Mesenchymal stem cell (in vitro differentiated cells and primary cell): ENCODE results near the gene CCDC28A.
A peak's percentile ranks its signal among the peaks of the same experiment; 100 is the strongest.

Experiments
- DNase-seq: peaks from one replicate; pipeline ENCODE4 v3.0.0-alpha.2; 2013
- H2AFZ ChIP-seq: one replicate; pipeline ENCODE4 v1.6.1; 2013; ENCODE audit warnings: low read depth, mild to moderate bottlenecking, control low read depth, inconsistent platforms, low read length, moderate library complexity
- H2AK5ac ChIP-seq: 2 replicates; pipeline ENCODE4 v1.6.1; 2013; ENCODE audit warnings: low read length, moderate library complexity, mild to moderate bottlenecking, inconsistent platforms; ENCODE audit not compliant: severe bottlenecking
- H2BK120ac ChIP-seq: one replicate; pipeline ENCODE4 v1.6.1; 2013; ENCODE audit warnings: low read depth, mild to moderate bottlenecking, inconsistent platforms, low read length, moderate library complexity
- H2BK12ac ChIP-seq, 2 experiments: one replicate each; pipeline ENCODE4 v1.6.1; 2013; ENCODE audit warnings: inconsistent platforms in 2 of 2, low read length in 2 of 2, mild to moderate bottlenecking in 2 of 2, moderate library complexity in 2 of 2, control low read depth in 1 of 2
- H2BK15ac ChIP-seq: one replicate; pipeline ENCODE4 v1.6.1; 2013; ENCODE audit warnings: mild to moderate bottlenecking, low read depth, inconsistent platforms; ENCODE audit not compliant: poor library complexity, severe bottlenecking
- H2BK5ac ChIP-seq: 2 replicates; pipeline ENCODE4 v1.6.1; 2013; ENCODE audit warnings: low read depth, mild to moderate bottlenecking, low read length, control low read depth, inconsistent platforms; ENCODE audit not compliant: poor library complexity, severe bottlenecking
- H3K14ac ChIP-seq, 2 experiments: one replicate each; pipeline ENCODE4 v1.6.1; 2013; ENCODE audit warnings: inconsistent platforms in 2 of 2, low read length in 2 of 2, control low read depth in 1 of 2, mild to moderate bottlenecking in 1 of 2, moderate library complexity in 1 of 2
- H3K18ac ChIP-seq, 2 experiments: one replicate each; pipeline ENCODE4 v1.6.1; 2013; ENCODE audit warnings: inconsistent platforms in 2 of 2, low read length in 2 of 2, control low read depth in 1 of 2, low read depth in 1 of 2, mild to moderate bottlenecking in 1 of 2
- H3K23ac ChIP-seq, 2 experiments: one replicate each; pipeline ENCODE4 v1.6.1; 2013; ENCODE audit warnings: inconsistent platforms in 2 of 2, low read length in 2 of 2, mild to moderate bottlenecking in 2 of 2, moderate library complexity in 2 of 2, control low read depth in 1 of 2
- H3K27ac ChIP-seq: 2 replicates; pipeline ENCODE4 v1.5.1; 2013; ENCODE audit warnings: mild to moderate bottlenecking, moderate library complexity, low read length, control low read depth, inconsistent platforms; ENCODE audit not compliant: poor library complexity, severe bottlenecking
- H3K27me3 ChIP-seq, 2 experiments: 2 replicates each; pipeline versions ENCODE4 v1.6.1 to v1.7.0; 2013; ENCODE audit warnings: low read length in 2 of 2, mild to moderate bottlenecking in 2 of 2, moderate library complexity in 2 of 2, control low read depth in 1 of 2, inconsistent platforms in 1 of 2; ENCODE audit not compliant: control insufficient read depth in 1 of 2, insufficient read depth in 1 of 2
- H3K36me3 ChIP-seq, 2 experiments: 2 replicates each; pipeline versions ENCODE4 v1.6.1 to v1.7.0; 2013; ENCODE audit warnings: low read length in 2 of 2, control low read depth in 1 of 2, inconsistent platforms in 1 of 2, low read depth in 1 of 2, mild to moderate bottlenecking in 1 of 2; ENCODE audit not compliant: insufficient read depth in 2 of 2, control insufficient read depth in 1 of 2
- H3K4ac ChIP-seq, 2 experiments: one replicate each; pipeline ENCODE4 v1.6.1; 2013; ENCODE audit warnings: inconsistent platforms in 2 of 2, low read length in 2 of 2, mild to moderate bottlenecking in 2 of 2, moderate library complexity in 2 of 2, control low read depth in 1 of 2, low read depth in 1 of 2
- H3K4me1 ChIP-seq: 2 replicates; pipeline ENCODE4 v1.6.1; 2013; ENCODE audit warnings: low read depth, low read length, control low read depth; ENCODE audit not compliant: control insufficient read depth, insufficient read depth
- H3K4me2 ChIP-seq: 2 replicates; pipeline ENCODE4 v1.6.1; 2013; ENCODE audit warnings: low read length, mild to moderate bottlenecking, inconsistent platforms; ENCODE audit not compliant: poor library complexity, severe bottlenecking
- H3K4me3 ChIP-seq, 2 experiments: 2 replicates each; pipeline versions ENCODE4 v1.5.1 to v1.7.0; 2013; ENCODE audit warnings: low read length in 2 of 2, mild to moderate bottlenecking in 2 of 2, control low read depth in 1 of 2, low read depth in 1 of 2; ENCODE audit not compliant: insufficient read depth in 1 of 2
- H3K79me1 ChIP-seq: replicated peaks from 2 replicates; pipeline ENCODE4 v1.6.1; 2013; ENCODE audit warnings: mild to moderate bottlenecking, control low read depth, low read length, inconsistent platforms; ENCODE audit not compliant: poor library complexity, severe bottlenecking
- H3K9ac ChIP-seq: 2 replicates; pipeline ENCODE4 v1.7.0; 2013; ENCODE audit warnings: mild to moderate bottlenecking, low read length, moderate library complexity
- H3K9me3 ChIP-seq: 2 replicates; pipeline ENCODE4 v1.7.0; 2013; ENCODE audit warnings: mild to moderate bottlenecking, low read length; ENCODE audit not compliant: control insufficient read depth
- H4K8ac ChIP-seq: one replicate; pipeline ENCODE4 v1.6.1; 2013; ENCODE audit warnings: inconsistent platforms, mild to moderate bottlenecking, low read length, moderate library complexity
- H4K91ac ChIP-seq: one replicate; pipeline ENCODE4 v1.6.1; 2013; ENCODE audit warnings: mild to moderate bottlenecking, low read length, inconsistent platforms
- WGBS: methylation state at CpG from one replicate; pipeline ENCODE4 v1.1.7; 2013; ENCODE audit warnings: mixed read lengths; 5-methylcytosine and 5-hydroxymethylcytosine counted together

The CCDC28A gene

GRCh38 chr6:138736640-138737039 is 36.9 kb upstream of the CCDC28A start:
- H3K14ac ChIP-seq = no peak overlapping the region
- no peak for DNase-seq
- H3K9me3 ChIP-seq = no peaks in the 10 kb centered on the region
- H2BK15ac ChIP-seq = no peak overlapping the region
- H4K91ac ChIP-seq = no peak overlapping the region
- peak overlapping the region in 1 of 2 experiments; percentile 66 for H2BK12ac ChIP-seq
- no peak overlapping the region for H2BK5ac ChIP-seq
- H3K9ac ChIP-seq = no peak overlapping the region
- H3K4me2 ChIP-seq = no peak overlapping the region
- H3K27me3 ChIP-seq = no peaks in the 10 kb centered on the region
- no peaks in the 10 kb centered on the region for H3K79me1 ChIP-seq
- H2BK120ac ChIP-seq = no peak overlapping the region
- WGBS = 96% methylated on average over 4 of the region's 5 CpGs
- no peak overlapping the region for H3K27ac ChIP-seq
- H3K23ac ChIP-seq = no peak overlapping the region
- no peak overlapping the region for H2AFZ ChIP-seq
- H3K18ac ChIP-seq = no peak overlapping the region
- H3K4ac ChIP-seq = no peak overlapping the region
- no peak overlapping the region for H3K4me3 ChIP-seq
- H2AK5ac ChIP-seq = no peak overlapping the region
- no peaks in the 10 kb centered on the region for H3K36me3 ChIP-seq
- H3K4me1 ChIP-seq = no peaks in the 10 kb centered on the region
- no peak overlapping the region for H4K8ac ChIP-seq

DNA sequence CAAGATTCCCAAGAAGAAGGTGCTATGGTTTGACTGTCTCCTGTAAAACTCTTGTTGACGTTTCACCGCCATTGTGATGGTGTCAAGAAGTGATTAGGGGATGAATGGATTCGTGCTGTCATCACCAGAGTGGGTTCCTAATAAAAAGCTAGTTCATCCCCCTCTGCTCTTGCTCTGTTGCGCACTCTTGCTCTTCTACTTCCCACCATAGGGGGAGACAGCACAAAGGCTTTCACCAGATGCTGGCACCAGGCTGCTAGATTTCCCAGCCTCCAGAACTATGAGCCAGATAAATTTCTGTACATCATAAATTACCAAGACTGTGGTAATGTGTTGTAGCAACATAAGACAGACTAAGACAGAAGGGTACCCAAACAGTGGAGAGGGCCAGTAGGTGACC is 21.6 kb upstream of the CCDC28A start:
- Histone ChIP-seq H3K4me3 (no peak overlapping the region), H3K14ac (no peak overlapping the region), H4K8ac (no peak overlapping the region), H3K4me1 (no peaks in the 10 kb centered on the region), H2AFZ (no peak overlapping the region), H3K27ac (no peak overlapping the region), H3K79me1 (no peaks in the 10 kb centered on the region), H3K4ac (no peak overlapping the region), H2AK5ac (no peak overlapping the region), H2BK12ac (no peak overlapping the region), H2BK5ac (no peak overlapping the region), H3K9me3 (no peaks in the 10 kb centered on the region), H2BK120ac (no peak overlapping the region), H3K27me3 (no peaks in the 10 kb centered on the region), H3K9ac (no peak overlapping the region), H4K91ac (no peak overlapping the region), H3K23ac (no peak overlapping the region), H2BK15ac (no peak overlapping the region), H3K36me3 (no peaks in the 10 kb centered on the region), H3K4me2 (no peak overlapping the region), H3K18ac (no peak overlapping the region)
- 100% methylated on average over 1 of the region's 4 CpGs for WGBS
- no peak for DNase-seq

DNA sequence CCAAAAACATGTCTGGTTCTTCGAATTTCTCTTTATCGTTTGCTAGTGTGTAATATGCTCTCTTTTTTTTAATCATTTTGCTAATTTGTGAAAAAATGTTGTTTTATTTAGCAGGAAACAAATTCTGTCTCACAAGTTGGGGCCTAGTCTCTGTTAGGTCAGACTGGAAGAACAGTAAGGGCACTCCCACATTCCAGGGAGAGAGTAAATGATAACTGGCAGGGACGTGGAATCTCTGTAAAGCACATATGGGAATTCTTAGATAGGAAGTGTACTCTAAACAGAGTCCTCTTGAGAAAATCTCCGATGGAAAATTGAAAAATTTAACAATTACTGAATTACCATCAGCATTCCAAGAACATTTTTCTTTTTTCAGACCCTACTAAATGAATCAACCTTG is 16.4 kb upstream of the CCDC28A start:
- H3K9me3 ChIP-seq = no peaks in the 10 kb centered on the region
- H3K18ac ChIP-seq = no peak overlapping the region
- no peaks in the 10 kb centered on the region for H3K79me1 ChIP-seq
- H3K4ac ChIP-seq = no peak overlapping the region
- no peak overlapping the region for H4K8ac ChIP-seq
- H3K27ac ChIP-seq = no peak overlapping the region
- no peak overlapping the region for H2AFZ ChIP-seq
- H3K4me3 ChIP-seq = no peak overlapping the region
- H3K14ac ChIP-seq = no peak overlapping the region
- H2AK5ac ChIP-seq = no peak overlapping the region
- no peak overlapping the region for H3K23ac ChIP-seq
- H3K4me2 ChIP-seq = no peak overlapping the region
- no peaks in the 10 kb centered on the region for H3K4me1 ChIP-seq
- peak overlapping the region; percentile 38 for H3K9ac ChIP-seq
- no peaks in the 10 kb centered on the region for H3K27me3 ChIP-seq
- H2BK12ac ChIP-seq = no peak overlapping the region
- H2BK15ac ChIP-seq = no peak overlapping the region
- peak; percentile 38 for DNase-seq
- no peak overlapping the region for H2BK120ac ChIP-seq
- H3K36me3 ChIP-seq = no peaks in the 10 kb centered on the region
- H2BK5ac ChIP-seq = no peak overlapping the region
- no peak overlapping the region for H4K91ac ChIP-seq
- 54% methylated on average over 4 of the region's 4 CpGs for WGBS

DNA sequence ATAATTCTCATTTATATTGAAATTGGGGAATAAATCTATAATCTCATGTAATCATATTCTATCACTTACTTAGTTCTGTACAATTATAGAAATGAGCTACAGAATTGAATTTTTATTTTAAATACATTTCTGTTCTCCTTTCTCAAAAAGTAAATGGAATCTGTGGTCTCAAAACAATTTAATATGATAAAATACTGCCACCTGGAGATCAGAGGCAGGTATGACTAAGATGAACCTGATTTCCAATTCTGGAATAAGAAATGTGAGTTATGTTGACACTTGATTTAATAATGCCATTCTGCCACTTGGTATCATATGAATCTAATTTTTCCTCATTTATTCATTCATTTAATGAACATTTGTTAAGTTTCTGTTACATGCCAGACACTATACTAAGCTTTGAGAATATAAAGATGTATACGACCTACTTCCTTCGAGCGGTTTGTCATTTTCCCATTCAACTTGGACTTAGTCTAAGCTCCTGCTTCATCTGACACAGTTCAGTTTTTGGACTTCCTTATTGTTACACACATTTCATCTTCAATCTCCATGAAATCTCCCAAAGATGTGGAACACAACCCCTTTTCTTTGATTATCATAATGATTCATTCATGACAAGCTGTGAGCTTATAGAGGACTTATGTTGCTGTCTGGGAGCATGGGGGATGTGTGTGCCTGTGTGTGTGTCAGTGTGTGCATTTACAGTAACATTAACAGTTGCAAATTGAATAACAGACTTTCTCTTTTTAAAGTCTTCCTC is 7.5 kb upstream of the CCDC28A start:
- Histone ChIP-seq H2BK12ac (no peak overlapping the region), H3K14ac (no peak overlapping the region), H4K91ac (no peak overlapping the region), H3K9ac (peak overlapping the region; percentile 42), H3K27ac (no peak overlapping the region), H3K27me3 (no peaks in the 10 kb centered on the region), H3K36me3 (no peaks in the 10 kb centered on the region), H2BK5ac (no peak overlapping the region), H3K23ac (no peak overlapping the region), H4K8ac (no peak overlapping the region), H2AK5ac (no peak overlapping the region), H3K4me1 (no peaks in the 10 kb centered on the region), H3K4me2 (no peak overlapping the region), H2BK120ac (no peak overlapping the region), H3K79me1 (no peaks in the 10 kb centered on the region), H3K4me3 (no peak overlapping the region), H3K4ac (no peak overlapping the region), H3K18ac (no peak overlapping the region), H3K9me3 (no peaks in the 10 kb centered on the region), H2AFZ (no peak overlapping the region), H2BK15ac (no peak overlapping the region)
- 96% methylated on average over 3 of the region's 3 CpGs for WGBS
- DNase-seq = peak; percentile 54
